HG02610 (cell line): ENCODE results near the gene SEPTIN7.

ENCODE experiments used
- ATAC-seq: cut with Tn5 transposase; IDR thresholded peaks from one replicate; pipeline ENCODE4 v1.9.1; 2021; ENCODE audit warnings: mild to moderate bottlenecking, moderate library complexity; ENCODE audit not compliant: unreplicated experiment

SEPTIN7 gene

DNA sequence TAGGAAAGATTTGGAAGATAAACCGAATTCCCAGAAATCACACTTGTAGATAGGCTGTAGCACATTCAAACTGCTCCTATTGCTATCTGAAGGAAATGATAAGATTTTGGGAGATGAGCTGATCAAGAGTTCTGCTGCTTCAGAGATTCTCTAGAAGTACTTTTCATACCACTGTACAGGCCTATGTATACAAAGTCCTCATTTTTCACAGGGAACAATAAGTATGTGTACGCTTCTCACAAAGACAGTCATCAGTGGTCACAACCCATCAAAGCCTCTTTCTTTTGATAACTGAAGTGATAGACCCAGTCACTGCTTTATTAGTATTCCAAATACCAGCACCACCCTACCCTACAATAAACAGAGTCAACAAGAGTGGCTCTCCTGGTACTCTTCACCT lies 15.6 kb upstream of the SEPTIN7 start:
- no peak for ATAC-seq

- no peak for ATAC-seq
Measured at GRCh38 chr7:35787925-35788324, 12.9 kb upstream of the SEPTIN7 start.

DNA sequence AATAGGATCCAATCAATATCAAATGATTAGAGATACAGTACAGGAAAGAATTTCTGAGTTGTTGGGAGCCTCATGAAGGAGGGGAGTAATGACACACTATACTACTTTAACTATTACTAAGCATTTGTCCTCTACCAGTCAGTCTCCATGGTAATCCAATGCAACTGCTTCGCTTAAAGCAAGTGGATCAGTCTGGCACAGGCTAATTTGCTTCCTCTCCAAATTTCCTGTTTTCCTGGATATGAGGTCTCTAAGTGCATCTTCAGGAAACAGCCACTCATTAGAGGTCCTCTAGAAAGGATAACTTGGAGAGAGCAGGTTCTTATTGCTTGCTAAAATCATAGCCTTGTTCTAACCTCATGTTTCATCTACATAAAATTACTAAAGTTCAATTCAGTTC lies 8.4 kb upstream of the SEPTIN7 start:
- ATAC-seq, result no peak

GRCh38 chr7:35792873-35793489 lies 7.9 kb upstream of the SEPTIN7 start:
- ATAC-seq, result no peak

- no peak for ATAC-seq
Measured at GRCh38 chr7:35797311-35797710, 3.5 kb upstream of the SEPTIN7 start.

DNA sequence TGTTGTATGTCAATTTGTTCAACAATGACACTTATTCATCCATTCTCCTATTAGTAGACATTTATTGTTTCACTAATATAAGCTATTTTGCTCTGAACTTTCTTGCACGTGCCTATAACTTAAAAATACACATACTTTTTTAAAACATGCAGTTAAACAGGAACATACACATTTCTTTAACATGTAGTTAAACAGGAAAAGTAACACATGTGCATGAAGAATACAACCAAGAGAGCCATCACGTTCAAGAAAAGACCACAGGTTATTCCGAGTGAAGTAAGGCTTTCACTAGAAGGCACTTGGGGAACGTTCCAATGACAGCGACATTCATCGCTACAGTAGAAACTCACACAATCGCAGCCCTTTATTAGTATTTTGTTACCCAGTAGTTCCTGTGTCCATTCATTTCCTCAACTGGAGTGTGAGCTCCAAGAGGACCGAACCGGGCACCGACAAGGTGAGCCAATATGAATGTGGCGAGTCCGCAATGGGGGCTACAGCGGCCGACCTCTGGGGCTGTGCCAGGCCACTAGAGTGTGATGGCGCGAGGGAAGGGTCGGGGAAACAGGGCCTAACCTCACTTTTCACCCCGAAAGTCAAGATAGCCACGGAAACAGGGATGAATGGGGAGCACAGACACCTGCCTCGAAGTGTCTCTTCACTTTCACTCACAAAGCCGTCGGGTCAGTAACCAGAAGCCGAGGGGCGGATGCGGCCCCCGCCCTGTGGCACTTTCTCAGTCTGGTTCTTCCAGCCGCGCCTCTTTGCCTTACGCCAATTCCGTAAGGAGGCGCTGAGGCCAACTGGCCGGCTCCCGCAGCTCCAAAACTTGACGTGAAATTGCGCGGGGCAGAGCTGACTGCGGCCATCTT lies 775 bp upstream of the SEPTIN7 start:
- peak; percentile 52 for ATAC-seq

DNA sequence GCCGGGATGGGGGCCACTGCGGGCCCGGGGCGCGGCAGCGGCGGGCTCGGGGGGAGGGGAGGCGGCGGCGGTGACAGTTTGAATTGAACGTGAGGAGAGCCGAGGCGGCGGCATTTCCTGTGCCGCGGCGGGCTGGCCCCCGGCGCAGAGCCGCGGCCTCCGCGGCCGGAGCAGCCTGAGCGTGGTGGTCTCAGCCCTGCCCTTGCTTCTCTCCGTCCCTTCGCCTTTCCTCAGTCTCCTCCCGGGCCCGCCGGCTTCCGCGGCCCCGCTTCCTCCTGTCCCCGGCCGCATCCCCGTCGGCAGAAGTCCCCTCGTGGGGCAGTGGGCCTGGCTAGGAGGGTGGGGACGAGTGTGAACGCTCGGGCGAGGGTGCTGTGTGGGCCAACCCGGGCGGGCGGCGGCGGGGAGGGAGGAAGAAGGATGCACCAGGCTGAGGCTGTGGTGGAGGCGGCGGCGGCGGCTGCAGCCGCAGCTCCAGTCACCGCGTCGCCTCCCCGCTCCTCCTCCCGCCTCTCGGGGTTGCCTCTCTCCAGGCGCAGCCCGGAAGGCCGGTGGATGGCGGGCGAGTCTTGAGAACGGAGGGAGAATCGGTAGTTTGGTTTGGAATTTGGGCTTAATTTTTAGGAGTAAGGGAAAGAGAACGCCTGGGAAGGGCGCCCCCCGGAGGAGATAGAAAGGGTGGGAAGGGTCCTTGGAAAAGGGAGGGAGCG lies 690 bp downstream of the SEPTIN7 start:
- ATAC-seq, result peak; percentile 29

DNA sequence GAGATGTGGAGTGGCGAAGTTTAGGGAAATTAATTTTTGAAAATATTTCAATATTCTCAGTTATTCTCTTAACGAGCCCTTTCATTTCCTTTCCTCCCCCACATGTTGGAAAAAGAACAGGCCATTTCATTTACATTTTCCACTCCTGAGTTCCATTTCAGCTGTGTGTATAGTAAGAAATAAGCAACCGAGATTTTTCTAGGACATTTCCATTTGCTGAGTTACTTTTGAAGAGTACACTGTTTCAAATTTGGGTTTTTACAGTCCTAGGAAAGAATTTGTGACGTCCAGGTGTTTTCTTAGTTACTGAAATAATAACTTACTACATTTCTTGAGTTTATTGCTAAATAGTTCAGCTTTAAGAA lies 1.2 kb downstream of the SEPTIN7 start:
- no peak for ATAC-seq

- no peak for ATAC-seq
Measured at GRCh38 chr7:35802649-35803048, 1.8 kb downstream of the SEPTIN7 start.

GRCh38 chr7:35804231-35804970 lies 3.5 kb downstream of the SEPTIN7 start:
- ATAC-seq, result no peak

DNA sequence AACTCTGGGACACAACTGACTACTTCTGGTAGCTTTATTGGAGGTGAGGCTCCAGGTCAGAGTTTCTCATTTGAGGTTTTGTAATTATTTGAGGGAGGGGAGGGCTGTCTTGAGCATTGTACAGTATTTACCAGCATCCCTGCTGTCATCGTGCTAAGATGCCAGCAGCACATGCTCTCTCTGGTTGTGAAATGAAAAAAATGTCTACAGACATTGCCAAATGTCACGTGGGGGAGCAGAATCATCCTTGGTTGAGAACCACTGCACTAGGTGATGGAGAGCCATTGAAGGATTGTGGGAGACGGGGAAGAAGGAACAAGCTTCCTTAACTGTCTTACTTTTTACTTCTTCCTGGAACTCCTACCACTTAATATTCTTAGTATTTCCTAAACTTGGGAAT lies 5.0 kb downstream of the SEPTIN7 start:
- ATAC-seq, result no peak

GRCh38 chr7:35816514-35816913 lies 15.7 kb downstream of the SEPTIN7 start:
- no peak for ATAC-seq

GRCh38 chr7:35817181-35817580 lies 16.3 kb downstream of the SEPTIN7 start:
- no peak for ATAC-seq

DNA sequence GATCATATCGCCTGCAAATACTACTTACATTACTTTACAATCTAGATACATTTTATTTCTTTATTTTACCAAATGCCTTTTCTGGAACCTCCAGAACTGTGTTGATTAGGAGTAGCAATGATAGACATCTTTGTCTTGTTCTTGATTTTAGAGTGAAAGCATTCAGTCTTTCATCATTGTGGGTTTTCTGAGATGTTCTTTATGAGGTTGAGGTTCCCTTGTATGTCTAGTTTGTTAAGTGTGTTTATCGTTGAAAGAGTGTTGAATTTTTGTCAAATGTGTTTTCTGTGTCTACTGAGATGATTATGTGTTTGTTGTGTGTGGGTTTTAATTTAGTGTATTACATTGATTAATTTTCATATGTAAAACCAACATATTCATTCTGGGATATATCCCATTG lies 17.1 kb downstream of the SEPTIN7 start:
- ATAC-seq, result no peak

DNA sequence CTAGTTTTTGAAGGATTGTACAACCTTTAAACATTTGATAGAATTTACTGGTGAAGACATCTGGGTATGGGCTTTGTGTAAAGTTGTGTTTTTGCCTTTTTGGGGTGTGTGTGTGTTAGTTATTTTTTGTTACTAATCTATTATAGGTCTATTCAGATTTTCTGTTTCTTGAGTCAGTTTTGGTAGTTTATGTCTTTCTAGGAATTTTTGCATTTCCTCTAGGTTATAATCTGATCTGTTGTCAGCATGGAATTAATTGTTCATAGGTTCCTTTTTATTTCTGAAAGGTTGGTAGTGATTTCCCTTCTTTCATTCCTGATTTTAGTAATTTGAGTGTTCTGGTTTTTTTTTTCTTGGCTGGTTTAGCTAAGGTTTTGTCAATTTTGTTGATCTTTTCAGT lies 17.7 kb downstream of the SEPTIN7 start:
- no peak for ATAC-seq

GRCh38 chr7:35819310-35819709 lies 18.5 kb downstream of the SEPTIN7 start:
- ATAC-seq, result no peak

DNA sequence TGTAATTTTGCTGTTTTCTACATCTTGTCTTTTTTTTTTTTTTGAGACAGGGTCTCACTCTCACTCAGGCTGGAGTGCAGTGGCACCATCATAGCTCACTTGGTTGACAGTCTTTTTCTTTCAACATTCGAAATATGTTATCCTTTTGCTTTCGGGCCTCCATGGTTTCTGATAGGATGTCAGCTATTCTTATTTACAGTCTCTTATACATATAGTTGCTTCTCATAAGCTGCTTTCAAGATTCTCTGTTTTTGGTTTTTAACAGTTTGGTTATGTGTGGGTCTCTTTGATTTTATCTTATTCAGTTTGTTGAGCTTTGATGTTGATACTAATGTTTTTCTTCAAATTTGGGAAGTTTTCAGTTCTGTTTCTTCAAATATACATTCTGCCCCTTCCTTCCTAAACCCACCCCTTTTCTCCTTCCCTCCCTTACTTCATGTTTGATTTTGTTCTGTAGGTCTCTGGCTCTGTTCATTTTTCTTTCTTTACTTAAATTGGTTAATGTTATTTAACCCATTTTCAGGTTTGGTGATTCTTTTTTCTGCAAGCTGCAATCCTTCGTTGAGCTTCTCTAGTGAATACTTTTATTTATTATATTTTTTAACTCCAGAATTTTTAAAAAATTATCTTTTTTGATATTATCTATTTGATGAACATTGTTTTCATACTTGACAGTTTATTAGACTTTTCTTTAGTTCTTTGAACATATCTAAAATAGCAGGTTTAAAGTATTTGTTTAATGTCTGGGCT lies 19.3 kb downstream of the SEPTIN7 start:
- ATAC-seq, result no peak

- ATAC-seq, result no peak
Measured at GRCh38 chr7:35820858-35821257, 20.0 kb downstream of the SEPTIN7 start.

DNA sequence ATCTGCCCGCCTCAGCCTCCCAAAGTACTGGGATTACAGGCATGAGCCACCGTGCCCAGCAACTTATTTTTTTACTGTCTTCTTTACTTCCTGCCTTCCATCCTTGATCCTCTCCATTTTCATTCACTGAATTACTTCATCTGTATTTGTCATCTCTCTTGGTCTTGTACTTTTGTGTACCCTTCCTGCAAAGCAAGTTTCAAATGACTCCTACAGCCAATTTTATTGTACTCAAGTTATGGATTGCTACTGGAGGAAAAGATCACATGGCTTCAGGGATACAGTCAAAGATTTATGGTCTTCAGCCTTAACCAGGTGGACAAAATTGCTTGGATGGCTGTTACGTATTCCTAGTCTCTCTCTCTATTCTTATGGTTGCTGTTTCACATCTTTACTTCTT lies 22.6 kb downstream of the SEPTIN7 start:
- ATAC-seq, result no peak

- no peak for ATAC-seq
Measured at GRCh38 chr7:35825974-35826373, 25.1 kb downstream of the SEPTIN7 start.

DNA sequence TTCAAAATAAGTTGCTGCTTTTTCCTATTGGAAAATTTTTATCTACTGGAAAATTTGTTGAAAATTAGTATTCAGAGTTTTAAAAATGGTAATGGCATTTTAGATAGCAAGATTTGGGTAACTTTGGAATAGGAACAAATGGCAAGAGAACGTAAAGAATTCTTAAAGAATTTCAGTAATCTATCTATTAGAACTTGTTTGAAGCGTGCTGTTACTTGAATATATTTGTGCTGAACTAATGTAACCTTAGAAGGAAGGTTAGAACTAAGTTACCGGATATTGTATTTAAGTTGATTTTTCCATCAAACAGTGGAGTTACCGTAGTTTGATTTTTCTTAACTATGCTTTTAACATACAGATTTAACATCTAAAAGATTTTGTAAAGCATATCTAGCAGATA lies 25.9 kb downstream of the SEPTIN7 start:
- ATAC-seq, result no peak
